Ascending aorta (tissue), 2 donors: ENCODE data around the gene TBC1D1. TPM values are rescaled to one million over a fixed set of nuclear protein-coding genes. Genes with fewer than 3 reads are reported as not detected.

Experiments
- DNase-seq, 2 donors: peaks; one replicate each; pipeline ENCODE4 v3.0.0-alpha.2; 2019; ENCODE audit warnings: low spot score in 2 of 2
- H3K27ac ChIP-seq, 2 donors: fragments of 200-600 bp; sonication (generic); one replicate each; pipeline ENCODE4 v1.5.1; 2016 to 2017; ENCODE audit warnings: mild to moderate bottlenecking in 1 of 2
- H3K27me3 ChIP-seq: fragments of 200-600 bp; sonication (generic); one replicate; pipeline ENCODE4 v1.5.1; 2017
- H3K36me3 ChIP-seq, 2 donors: fragments of 200-600 bp; sonication (generic); one replicate each; pipeline ENCODE4 v1.5.1; 2016
- H3K4me1 ChIP-seq, 2 donors: fragments of 200-600 bp; sonication (generic); one replicate each; pipeline ENCODE4 v1.5.1; 2016 to 2017; ENCODE audit warnings: mild to moderate bottlenecking in 1 of 2
- H3K4me3 ChIP-seq, 2 donors: fragments of 200-600 bp; sonication (generic); one replicate each; pipeline ENCODE4 v1.5.1; 2016 to 2017; ENCODE audit warnings: mild to moderate bottlenecking in 1 of 2
- H3K9me3 ChIP-seq, 2 donors: fragments of 200-600 bp; sonication (generic); one replicate each; pipeline ENCODE4 v1.5.1; 2016
- intact Hi-C: fragments of 100-400 bp; cut with DNase I; formaldehyde crosslinking; loops from one replicate; pipeline ENCODE4 v1.15.1; 2023
- total RNA-seq: library from RNA; depleted of rRNA; stranded (reverse); fragments of >200 nt; gene quantifications from one replicate; pipeline ENCODE4 v1.1.0, GENCODE V29; 2016
- TF ChIP-seq, protein P1 (sequence below), 3 experiments: fragments of 200-600 bp in 2 of 3; fragments of 450-650 bp in 1 of 3; sonication (generic) in 2 of 3; IDR thresholded peaks; one replicate each; pipeline ENCODE4 v1.5.1; 2016 to 2019; ENCODE audit warnings: antibody characterized with exemption in 3 of 3, mild to moderate bottlenecking in 1 of 3, moderate library complexity in 1 of 3

TBC1D1 gene
- total RNA-seq, 1 donor from 2014 or later = 132 TPM

DNA sequence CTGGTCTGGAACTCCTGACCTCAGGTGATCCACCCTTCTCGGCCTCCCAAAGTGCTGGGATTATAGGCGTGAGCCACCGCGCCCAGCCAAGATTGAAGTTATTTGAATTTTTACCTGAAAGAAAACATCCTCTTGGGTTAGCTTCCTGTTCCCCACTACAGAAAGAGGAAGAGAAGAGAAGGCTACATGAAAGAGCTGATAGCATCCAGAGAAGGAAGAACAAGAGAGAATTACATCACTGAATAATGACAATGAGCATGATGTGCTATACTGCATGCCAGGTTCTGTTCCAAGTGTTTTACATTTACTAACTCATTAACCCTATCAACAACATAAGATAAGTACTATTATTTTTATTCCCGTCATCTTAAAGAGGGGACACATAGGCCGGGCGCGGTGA, 11.5 kb upstream of the TBC1D1 start:
- Histone ChIP-seq H3K27me3 (no peaks in the 10 kb centered on the region), H3K4me3 (no peak overlapping the region), H3K4me1 (no peaks in the 10 kb centered on the region), H3K27ac (no peak overlapping the region), H3K9me3 (no peaks in the 10 kb centered on the region), H3K36me3 (no peaks in the 10 kb centered on the region)
- intact Hi-C loops = no loop called here
- TF ChIP-seq, protein P1, sequence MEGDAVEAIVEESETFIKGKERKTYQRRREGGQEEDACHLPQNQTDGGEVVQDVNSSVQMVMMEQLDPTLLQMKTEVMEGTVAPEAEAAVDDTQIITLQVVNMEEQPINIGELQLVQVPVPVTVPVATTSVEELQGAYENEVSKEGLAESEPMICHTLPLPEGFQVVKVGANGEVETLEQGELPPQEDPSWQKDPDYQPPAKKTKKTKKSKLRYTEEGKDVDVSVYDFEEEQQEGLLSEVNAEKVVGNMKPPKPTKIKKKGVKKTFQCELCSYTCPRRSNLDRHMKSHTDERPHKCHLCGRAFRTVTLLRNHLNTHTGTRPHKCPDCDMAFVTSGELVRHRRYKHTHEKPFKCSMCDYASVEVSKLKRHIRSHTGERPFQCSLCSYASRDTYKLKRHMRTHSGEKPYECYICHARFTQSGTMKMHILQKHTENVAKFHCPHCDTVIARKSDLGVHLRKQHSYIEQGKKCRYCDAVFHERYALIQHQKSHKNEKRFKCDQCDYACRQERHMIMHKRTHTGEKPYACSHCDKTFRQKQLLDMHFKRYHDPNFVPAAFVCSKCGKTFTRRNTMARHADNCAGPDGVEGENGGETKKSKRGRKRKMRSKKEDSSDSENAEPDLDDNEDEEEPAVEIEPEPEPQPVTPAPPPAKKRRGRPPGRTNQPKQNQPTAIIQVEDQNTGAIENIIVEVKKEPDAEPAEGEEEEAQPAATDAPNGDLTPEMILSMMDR (IDR thresholded peaks at IDR 0.05) = no peak
- no peak for DNase-seq

- no peak overlapping the region for H3K27ac ChIP-seq
- TF ChIP-seq, protein P1 (IDR thresholded peaks at IDR 0.05) = no peak
- DNase-seq = no peak
- H3K4me1 ChIP-seq = peaks cover 0 to 13% of the 10 kb centered on the region in 2 donors
- intact Hi-C loops = loop anchor here (10.0 kb wide), 1 partner anchor 153 kb away; no protein-coding TSS in a partner anchor
- no peaks in the 10 kb centered on the region for H3K9me3 ChIP-seq
- H3K27me3 ChIP-seq = no peaks in the 10 kb centered on the region
- H3K4me3 ChIP-seq = no peak overlapping the region
- H3K36me3 ChIP-seq = no peaks in the 10 kb centered on the region
Observed at GRCh38 chr4:37881811-37882210, 9.1 kb upstream of the TBC1D1 start.

GRCh38 chr4:37882665-37883296, 8.1 kb upstream of the TBC1D1 start:
- Histone ChIP-seq H3K27ac (no peak overlapping the region), H3K4me3 (no peak overlapping the region), H3K36me3 (no peaks in the 10 kb centered on the region), H3K4me1 (peaks cover 0 to 13% of the 10 kb centered on the region in 2 donors), H3K27me3 (no peaks in the 10 kb centered on the region), H3K9me3 (no peaks in the 10 kb centered on the region)
- TF ChIP-seq, protein P1 (IDR thresholded peaks at IDR 0.05) = no peak
- no peak for DNase-seq
- intact Hi-C loops = loop anchor here (10.0 kb wide), 1 partner anchor 152 kb away; no protein-coding TSS in a partner anchor

GRCh38 chr4:37884855-37885487, 5.9 kb upstream of the TBC1D1 start:
- intact Hi-C loops = loop anchor here (10.0 kb wide), 1 partner anchor 150 kb away; no protein-coding TSS in a partner anchor
- Histone ChIP-seq H3K4me3 (peak overlapping the region in 1 of 2 donors; percentile 26), H3K27me3 (no peaks in the 10 kb centered on the region), H3K9me3 (no peaks in the 10 kb centered on the region), H3K27ac (peak overlapping the region; percentile 64 to 83), H3K4me1 (peaks cover 0 to 20% of the 10 kb centered on the region in 2 donors), H3K36me3 (no peaks in the 10 kb centered on the region)
- DNase-seq = no peak
- TF ChIP-seq, protein P1 (IDR thresholded peaks at IDR 0.05) = no peak

GRCh38 chr4:37885496-37885895, 5.4 kb upstream of the TBC1D1 start:
- Histone ChIP-seq H3K36me3 (no peaks in the 10 kb centered on the region), H3K4me1 (peaks cover 0 to 20% of the 10 kb centered on the region in 2 donors), H3K9me3 (no peaks in the 10 kb centered on the region), H3K4me3 (peak overlapping the region in 1 of 2 donors; percentile 26), H3K27me3 (no peaks in the 10 kb centered on the region), H3K27ac (peak overlapping the region; percentile 64 to 83)
- intact Hi-C loops = loop anchor here (10.0 kb wide), 1 partner anchor 149 kb away; no protein-coding TSS in a partner anchor
- TF ChIP-seq, protein P1 (IDR thresholded peaks at IDR 0.05) = no peak
- peak in 1 of 2 donors; percentile 75 for DNase-seq
